Pancreas (tissue), 10 donors: Measurements from ENCODE around the gene GCC2. TPM values are rescaled to one million over a fixed set of nuclear protein-coding genes. Genes with fewer than 3 reads are reported as not detected.
"Not testable (repeated sequence)": the region's sequence is repeated elsewhere in the genome, so short reads cannot be mapped to it uniquely, and the experiment has no call there.

ENCODE experiments used
- ATAC-seq, 4 donors: fragments of 200-7000 bp; cut with Tn5 transposase; one replicate each; pipeline versions ENCODE4 v1.8.0 to v1.9.1; 2020; ENCODE audit warnings: mild to moderate bottlenecking in 4 of 4, moderate library complexity in 4 of 4
- DNase-seq, 6 donors: peaks; one replicate each; pipeline ENCODE4 v3.0.0-alpha.2; 2020
- FAIRE-seq: peaks from 2 replicates; lab custom pipeline; 2012; peaks lifted over from hg19 to GRCh38; lab: Jason Lieb, UNC
- H3K27ac ChIP-seq, 4 donors: fragments of 200-600 bp; sonication (generic); 1 replicate in 3 of 4; 2 replicates in 1 of 4; pipeline versions ENCODE4 v1.5.0 to v1.8.0; 2020
- H3K27me3 ChIP-seq, 4 donors: fragments of 200-600 bp; one replicate each; pipeline ENCODE4 v1.8.0; 2021
- H3K36me3 ChIP-seq, 3 donors: fragments of 200-600 bp; sonication (generic) in 1 of 3; one replicate each; pipeline versions ENCODE4 v1.5.0 to v1.8.0; 2020 to 2021
- H3K4me1 ChIP-seq, 3 donors: fragments of 200-600 bp; one replicate each; pipeline ENCODE4 v1.8.0; 2021
- H3K4me3 ChIP-seq, 4 donors: fragments of 200-600 bp; sonication (generic) in 2 of 4; one replicate each; pipeline versions ENCODE4 v1.5.0 to v1.8.0; 2020 to 2021
- H3K9me3 ChIP-seq, 4 donors: fragments of 200-600 bp; one replicate each; pipeline ENCODE4 v1.8.0; 2021
- CTCF ChIP-seq, 4 donors: fragments of 200-600 bp; sonication (generic) in 3 of 4; IDR thresholded peaks; one replicate each; pipeline versions ENCODE4 v1.5.0 to v1.8.0; 2021; ENCODE audit warnings: antibody characterized with exemption in 4 of 4
- WGBS, 2 donors: extraction: QIAGEN DNeasy Blood & Tissue Kit; methylation state at CpG; one replicate each; pipeline ENCODE4 v1.1.7; 2013; 5-methylcytosine and 5-hydroxymethylcytosine counted together
- intact Hi-C, 3 donors: fragments of 100-400 bp; cut with DNase I; formaldehyde crosslinking; loops; one replicate each; pipeline versions ENCODE4 v1.11.1 to v1.14.2; 2022
- polyA plus RNA-seq, 2 donors: library from polyadenylated mRNA; stranded (reverse); fragments of 200-250 nt; gene quantifications; one replicate each; pipeline ENCODE4 v1.2.3, GENCODE V29; 2013
- total RNA-seq, 6 donors: library from RNA; stranded (reverse); fragmentation: NEBNext Ultra II Directional in 4 of 6; extraction: Animal tissue kit (Norgen Biotek cat#: 25700) in 4 of 6; gene quantifications; one replicate each; pipeline versions ENCODE4 v1.2.1 to v1.2.4, GENCODE V29; 2021 to 2023
- donor health status: healthy with polysubstance abuse.
- donor health status: DM: no; HTN: no; CAD: no; lungs with moderate emphysema.
- donor health status: DM: no; HTN: no; CAD: no.
- donor health status: control.
- donor health status: control.
- donor health status: Bipolar disorder and iron deficiency.
- donor health status: DM: yes; HTN: yes; CAD: no.
- donor health status: DM: no; HTN: no; CAD: no.
- donor health status: DM: no; HTN: no; CAD: no.
- donor health status: DM: yes; HTN: yes; CAD: no.

Gene GCC2
- total and polyA plus RNA-seq, 8 donors, result 8.7 to 36.0 (median 20.6) TPM

- H3K4me1 ChIP-seq, result peaks cover 0 to 7% (median 3%) of the 10 kb centered on the region in 3 donors
- WGBS, 2 donors, result 0 to 1% methylated on average over 20 of the region's 20 CpGs
Observed at GRCh38 chr2:108449410-108450130, 564 bp downstream of the GCC2 start.

GRCh38 chr2:108450863-108451262 is 1.9 kb downstream of the GCC2 start:
- WGBS, 2 donors, result 80 to 83% methylated on average over 3 of the region's 3 CpGs

More at GRCh38 chr2:108449410-108450130, 564 bp downstream of the GCC2 start:
- ATAC-seq (peak; percentile 41 to 62 (median 56)), DNase-seq (peak in 2 of 6 donors; percentile 19 to 23), FAIRE-seq (no peak)
- Histone ChIP-seq H3K27ac (peak overlapping the region; percentile 75 to 94 (median 85)), H3K9me3 (no peaks in the 10 kb centered on the region), H3K4me3 (peak overlapping the region; percentile 62 to 97 (median 82)), H3K36me3 (peaks cover 0 to 24% (median 9%) of the 10 kb centered on the region in 3 donors), H3K27me3 (no peaks in the 10 kb centered on the region)
- TF ChIP-seq CTCF (IDR thresholded peaks at IDR 0.05), result no peak
- intact Hi-C loops, result no loop called here

DNA sequence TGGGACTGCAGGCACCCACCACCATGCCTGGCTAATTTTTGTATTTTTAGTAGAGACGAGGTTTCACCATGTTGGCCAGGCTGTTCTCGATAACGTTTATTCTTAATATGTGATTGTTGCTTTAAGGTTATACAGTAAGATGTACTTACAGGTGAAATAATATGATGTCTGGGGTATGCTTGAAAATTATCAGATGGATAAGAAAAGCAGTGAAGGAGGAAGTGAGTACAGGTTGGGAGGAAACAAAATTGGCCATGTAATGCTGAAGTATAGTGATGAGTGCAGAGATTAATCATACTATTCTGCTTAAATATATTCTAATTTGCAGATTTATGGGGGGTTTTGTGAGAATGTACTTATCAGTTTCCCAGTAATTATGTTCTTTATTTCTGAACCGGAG is 3.0 kb downstream of the GCC2 start:
- Histone ChIP-seq H3K27me3 (no peaks in the 10 kb centered on the region), H3K27ac (no peak overlapping the region), H3K9me3 (no peaks in the 10 kb centered on the region), H3K36me3 (peaks cover 0 to 32% (median 9%) of the 10 kb centered on the region in 3 donors), H3K4me1 (peaks cover 0 to 7% (median 3%) of the 10 kb centered on the region in 3 donors), H3K4me3 (no peak overlapping the region)
- 84 to 92% methylated on average over 4 of the region's 4 CpGs for WGBS, 2 donors
- ATAC-seq (no peak), DNase-seq (no peak), FAIRE-seq (no peak)
- TF ChIP-seq CTCF (IDR thresholded peaks at IDR 0.05), result no peak
- intact Hi-C loops, result no loop called here

More at GRCh38 chr2:108450863-108451262, 1.9 kb downstream of the GCC2 start:
- no peak for TF ChIP-seq CTCF (IDR thresholded peaks at IDR 0.05)
- Histone ChIP-seq H3K27ac (no peak overlapping the region), H3K9me3 (no peaks in the 10 kb centered on the region), H3K27me3 (no peaks in the 10 kb centered on the region), H3K36me3 (peaks cover 0 to 27% (median 9%) of the 10 kb centered on the region in 3 donors), H3K4me1 (peaks cover 0 to 7% (median 3%) of the 10 kb centered on the region in 3 donors), H3K4me3 (no peak overlapping the region)
- intact Hi-C loops, result no loop called here
- ATAC-seq (no peak), DNase-seq (no peak), FAIRE-seq (no peak)

DNA sequence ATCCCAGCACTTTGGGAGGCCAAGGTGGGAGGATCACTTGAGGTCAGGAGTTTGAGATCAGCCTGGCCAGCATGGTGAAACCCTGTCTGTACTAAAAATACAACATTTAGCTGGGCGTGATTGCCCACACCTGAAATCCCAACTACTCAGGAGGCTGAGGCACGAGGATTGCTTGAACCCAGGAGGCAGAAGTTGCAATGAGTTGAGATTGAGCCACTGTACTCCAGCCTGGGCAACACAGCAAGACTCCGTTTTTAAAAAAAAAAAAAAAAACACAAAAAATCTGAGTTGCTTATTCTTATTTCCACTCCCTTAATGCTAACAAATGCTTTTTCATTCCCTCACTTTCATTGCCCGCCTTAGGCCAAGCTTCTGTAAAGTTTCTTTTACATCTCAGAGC is 4.5 kb downstream of the GCC2 start:
- intact Hi-C loops, H3K9me3 ChIP-seq, H3K27ac ChIP-seq, FAIRE-seq, H3K27me3 ChIP-seq, H3K4me3 ChIP-seq, H3K4me1 ChIP-seq, DNase-seq, ATAC-seq: not testable (repeated sequence)
- WGBS, 2 donors, result 97 to 98% methylated on average over 4 of the region's 4 CpGs
- H3K36me3 ChIP-seq, result peaks cover 0 to 33% (median 9%) of the 10 kb centered on the region in 3 donors

DNA sequence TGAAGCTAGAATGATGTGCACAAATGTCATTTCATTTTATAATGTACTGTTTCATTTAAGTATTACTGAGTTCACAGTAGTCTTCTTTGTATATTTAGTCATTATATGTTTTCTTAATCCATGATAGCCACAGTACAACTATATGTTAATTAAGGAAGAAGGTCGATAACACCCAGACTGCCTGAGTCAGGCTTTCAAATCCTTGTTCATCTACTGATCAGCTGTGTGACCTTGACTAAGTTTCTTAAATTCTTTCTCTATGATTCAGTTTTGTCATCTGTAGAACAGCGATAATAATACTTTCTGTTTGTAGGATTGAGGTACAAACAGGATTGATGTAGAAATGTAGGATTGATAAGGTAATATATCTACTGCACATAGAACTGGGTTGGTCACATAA is 5.4 kb downstream of the GCC2 start:
- ATAC-seq (no peak), DNase-seq (no peak), FAIRE-seq (no peak)
- no peaks in the 10 kb centered on the region for H3K27me3 ChIP-seq
- WGBS, 2 donors, result 88 to 89% methylated on average over 2 of the region's 2 CpGs
- no peak for TF ChIP-seq CTCF (IDR thresholded peaks at IDR 0.05)
- intact Hi-C loops, result no loop called here
- H3K4me1 ChIP-seq, result peaks cover 0 to 7% (median 3%) of the 10 kb centered on the region in 3 donors
- no peaks in the 10 kb centered on the region for H3K9me3 ChIP-seq
- H3K4me3 ChIP-seq, result no peak overlapping the region
- peaks cover 0 to 36% (median 9%) of the 10 kb centered on the region in 3 donors for H3K36me3 ChIP-seq
- H3K27ac ChIP-seq, result no peak overlapping the region
